Trophoblast cell (in vitro differentiated cells and primary cell): ENCODE measurements around the gene RBBP7.

Source experiments
- DNase-seq, 2 donors: peaks; one replicate each; pipeline ENCODE4 v3.0.0-alpha.2; 2016
- H2AFZ ChIP-seq: 2 replicates; pipeline ENCODE4 v1.6.1; 2013; ENCODE audit warnings: low read length, moderate library complexity, mild to moderate bottlenecking; ENCODE audit not compliant: insufficient read depth, poor library complexity
- H2AK5ac ChIP-seq: 2 replicates; pipeline ENCODE4 v1.6.1; 2013; ENCODE audit warnings: mild to moderate bottlenecking, low read length
- H2BK120ac ChIP-seq: 2 replicates; pipeline ENCODE4 v1.6.1; 2013; ENCODE audit warnings: low read length, mild to moderate bottlenecking, moderate library complexity; ENCODE audit not compliant: insufficient read depth, poor library complexity
- H2BK12ac ChIP-seq: 2 replicates; pipeline ENCODE4 v1.6.1; 2013; ENCODE audit warnings: mild to moderate bottlenecking, low read length, moderate library complexity
- H2BK5ac ChIP-seq: 2 replicates; pipeline ENCODE4 v1.6.1; 2013; ENCODE audit warnings: low read length, low read depth, moderate library complexity, mild to moderate bottlenecking; ENCODE audit not compliant: poor library complexity
- H3K14ac ChIP-seq: 2 replicates; pipeline ENCODE4 v1.6.1; 2013; ENCODE audit warnings: mild to moderate bottlenecking, low read length
- H3K18ac ChIP-seq: 2 replicates; pipeline ENCODE4 v1.6.1; 2013; ENCODE audit warnings: mild to moderate bottlenecking, low read length
- H3K23ac ChIP-seq: 2 replicates; pipeline ENCODE4 v1.6.1; 2013; ENCODE audit warnings: low read length
- H3K27ac ChIP-seq: 2 replicates; pipeline ENCODE4 v1.5.1; 2013; ENCODE audit warnings: low read depth, mild to moderate bottlenecking, inconsistent platforms, low read length, moderate library complexity
- H3K27me3 ChIP-seq: 2 replicates; pipeline ENCODE4 v1.6.1; 2013; ENCODE audit warnings: inconsistent platforms, mild to moderate bottlenecking, low read length, moderate library complexity; ENCODE audit not compliant: insufficient read depth
- H3K36me3 ChIP-seq, 2 experiments: 1 replicate in 1 of 2; 2 replicates in 1 of 2; pipeline ENCODE4 v1.6.1; 2013; ENCODE audit warnings: low read length in 2 of 2, mild to moderate bottlenecking in 2 of 2, moderate library complexity in 1 of 2; ENCODE audit not compliant: insufficient read depth in 2 of 2, control insufficient read depth in 1 of 2
- H3K4ac ChIP-seq: 2 replicates; pipeline ENCODE4 v1.6.1; 2013; ENCODE audit warnings: low read depth, mild to moderate bottlenecking, low read length, moderate library complexity
- H3K4me1 ChIP-seq, 2 experiments: 1 replicate in 1 of 2; 2 replicates in 1 of 2; pipeline ENCODE4 v1.6.1; 2013; ENCODE audit warnings: low read length in 2 of 2, mild to moderate bottlenecking in 2 of 2, moderate library complexity in 1 of 2; ENCODE audit not compliant: insufficient read depth in 2 of 2, control insufficient read depth in 1 of 2
- H3K4me2 ChIP-seq: 2 replicates; pipeline ENCODE4 v1.6.1; 2013; ENCODE audit warnings: inconsistent platforms, mild to moderate bottlenecking, low read length, moderate library complexity
- H3K4me3 ChIP-seq: 2 replicates; pipeline ENCODE4 v1.5.1; 2013; ENCODE audit warnings: mild to moderate bottlenecking, low read depth, low read length, inconsistent platforms
- H3K79me1 ChIP-seq: one replicate; pipeline ENCODE4 v1.6.1; 2013; ENCODE audit warnings: low read length
- H3K79me2 ChIP-seq: 2 replicates; pipeline ENCODE4 v1.6.1; 2013; ENCODE audit warnings: low read length, mild to moderate bottlenecking; ENCODE audit not compliant: control insufficient read depth, insufficient read depth, poor library complexity
- H3K9ac ChIP-seq: 2 replicates; pipeline ENCODE4 v1.6.1; 2013; ENCODE audit warnings: mild to moderate bottlenecking, low read length
- H3K9me3 ChIP-seq: 2 replicates; pipeline ENCODE4 v1.6.1; 2013; ENCODE audit warnings: low read depth, mild to moderate bottlenecking, control low read depth, inconsistent platforms, low read length; ENCODE audit not compliant: insufficient read depth
- H4K12ac ChIP-seq: 2 replicates; pipeline ENCODE4 v1.6.1; 2013; ENCODE audit warnings: low read depth, mild to moderate bottlenecking, low read length, moderate library complexity
- H4K8ac ChIP-seq: 2 replicates; pipeline ENCODE4 v1.6.1; 2013; ENCODE audit warnings: low read depth, mild to moderate bottlenecking, low read length, moderate library complexity
- H4K91ac ChIP-seq: one replicate; pipeline ENCODE4 v1.6.1; 2013; ENCODE audit warnings: low read depth, mild to moderate bottlenecking, low read length, moderate library complexity
- WGBS: extraction: QIAGEN DNeasy Blood & Tissue Kit; methylation state at CpG from one replicate; pipeline ENCODE4 v1.1.7; 2013; ENCODE audit warnings: missing lambda C conversion rate; ENCODE audit not compliant: insufficient read length, insufficient coverage; ENCODE audit errors: extremely low coverage; 5-methylcytosine and 5-hydroxymethylcytosine counted together

The RBBP7 gene

GRCh38 chrX:16870862-16871815, 977 bp upstream of the RBBP7 start:
- Histone ChIP-seq H3K4me2 (peak overlapping the region; percentile 95), H2AK5ac (peak overlapping the region; percentile 54), H4K12ac (peak overlapping the region; percentile 75), H2AFZ (peak overlapping the region; percentile 78), H3K4me3 (peak overlapping the region; percentile 64), H3K36me3 (no peaks in the 10 kb centered on the region), H3K27me3 (no peaks in the 10 kb centered on the region), H3K18ac (peak overlapping the region; percentile 82), H3K79me2 (peaks cover 12% of the 10 kb centered on the region), H3K27ac (peak overlapping the region; percentile 82), H2BK12ac (peak overlapping the region; percentile 40), H4K91ac (peak overlapping the region; percentile 90), H3K9me3 (no peaks in the 10 kb centered on the region), H3K23ac (no peak overlapping the region), H2BK120ac (peak overlapping the region; percentile 90), H3K14ac (peak overlapping the region; percentile 82), H3K4ac (peak overlapping the region; percentile 36), H3K9ac (peak overlapping the region; percentile 69), H3K79me1 (peaks cover 8% of the 10 kb centered on the region), H2BK5ac (peak overlapping the region; percentile 86), H3K4me1 (peaks cover 0 to 4% of the 10 kb centered on the region in 2 experiments), H4K8ac (peak overlapping the region; percentile 90)
- DNase-seq, result peak; percentile 32 to 74
- WGBS, result no CpG with 5 or more reads among the region's 41 CpGs

- H3K27ac ChIP-seq, result peak overlapping the region; percentile 98
- peak overlapping the region; percentile 79 for H2AK5ac ChIP-seq
- H2BK12ac ChIP-seq, result peak overlapping the region; percentile 40
- peak overlapping the region; percentile 78 for H2AFZ ChIP-seq
- peak overlapping the region; percentile 90 for H4K91ac ChIP-seq
- peak overlapping the region; percentile 98 for H3K14ac ChIP-seq
- peak overlapping the region; percentile 99 for H4K8ac ChIP-seq
- peak overlapping the region; percentile 99 for H3K4ac ChIP-seq
- H3K79me2 ChIP-seq, result peaks cover 13% of the 10 kb centered on the region
- peaks cover 0 to 4% of the 10 kb centered on the region in 2 experiments for H3K4me1 ChIP-seq
- peaks cover 8% of the 10 kb centered on the region for H3K79me1 ChIP-seq
- peak overlapping the region; percentile 70 for H3K4me2 ChIP-seq
- peak overlapping the region; percentile 94 for H3K4me3 ChIP-seq
- H2BK120ac ChIP-seq, result peak overlapping the region; percentile 97
- no peaks in the 10 kb centered on the region for H3K27me3 ChIP-seq
- peak overlapping the region; percentile 98 for H4K12ac ChIP-seq
- no CpG with 5 or more reads among the region's 92 CpGs for WGBS
- peak in 1 of 2 donors; percentile 35 for DNase-seq
- H3K9me3 ChIP-seq, result no peaks in the 10 kb centered on the region
- peak overlapping the region; percentile 96 for H2BK5ac ChIP-seq
- H3K23ac ChIP-seq, result no peak overlapping the region
- H3K36me3 ChIP-seq, result no peaks in the 10 kb centered on the region
- peak overlapping the region; percentile 92 for H3K9ac ChIP-seq
- peak overlapping the region; percentile 99 for H3K18ac ChIP-seq
These were observed 618 bp downstream of the RBBP7 start for GRCh38 chrX:16869393-16870094.

GRCh38 chrX:16868920-16869319, 1.2 kb downstream of the RBBP7 start:
- H3K14ac ChIP-seq, result no peak overlapping the region
- no peak overlapping the region for H2BK5ac ChIP-seq
- no peak overlapping the region for H4K8ac ChIP-seq
- no peaks in the 10 kb centered on the region for H3K27me3 ChIP-seq
- H2BK12ac ChIP-seq, result no peak overlapping the region
- no peak overlapping the region for H4K91ac ChIP-seq
- no peak overlapping the region for H2AK5ac ChIP-seq
- no peak overlapping the region for H2AFZ ChIP-seq
- H3K18ac ChIP-seq, result no peak overlapping the region
- H3K79me2 ChIP-seq, result peaks cover 14% of the 10 kb centered on the region
- WGBS, result no CpG with 5 or more reads among the region's 7 CpGs
- H3K9me3 ChIP-seq, result no peaks in the 10 kb centered on the region
- H3K27ac ChIP-seq, result no peak overlapping the region
- peak overlapping the region; percentile 62 for H3K4ac ChIP-seq
- no peaks in the 10 kb centered on the region for H3K36me3 ChIP-seq
- H3K4me1 ChIP-seq, result peaks cover 0 to 4% of the 10 kb centered on the region in 2 experiments
- no peak overlapping the region for H3K4me3 ChIP-seq
- H3K9ac ChIP-seq, result no peak overlapping the region
- H3K4me2 ChIP-seq, result peak overlapping the region; percentile 70
- H4K12ac ChIP-seq, result no peak overlapping the region
- H3K23ac ChIP-seq, result no peak overlapping the region
- H2BK120ac ChIP-seq, result no peak overlapping the region
- H3K79me1 ChIP-seq, result peaks cover 8% of the 10 kb centered on the region
- no peak for DNase-seq

- H3K27me3 ChIP-seq, result no peaks in the 10 kb centered on the region
- peaks cover 8% of the 10 kb centered on the region for H3K79me1 ChIP-seq
- no peak overlapping the region for H2AK5ac ChIP-seq
- no peak overlapping the region for H4K91ac ChIP-seq
- no peak overlapping the region for H3K27ac ChIP-seq
- no peak overlapping the region for H2AFZ ChIP-seq
- WGBS, result no CpG with 5 or more reads among the region's 6 CpGs
- no peak overlapping the region for H2BK120ac ChIP-seq
- H2BK12ac ChIP-seq, result no peak overlapping the region
- peaks cover 0 to 4% of the 10 kb centered on the region in 2 experiments for H3K4me1 ChIP-seq
- H3K4me3 ChIP-seq, result no peak overlapping the region
- H3K18ac ChIP-seq, result no peak overlapping the region
- H3K9ac ChIP-seq, result no peak overlapping the region
- no peak overlapping the region for H3K4me2 ChIP-seq
- H3K9me3 ChIP-seq, result no peaks in the 10 kb centered on the region
- H3K14ac ChIP-seq, result no peak overlapping the region
- DNase-seq, result no peak
- no peak overlapping the region for H2BK5ac ChIP-seq
- no peak overlapping the region for H3K23ac ChIP-seq
- H3K36me3 ChIP-seq, result no peaks in the 10 kb centered on the region
- no peak overlapping the region for H4K8ac ChIP-seq
- H3K4ac ChIP-seq, result peak overlapping the region; percentile 86
- peaks cover 14% of the 10 kb centered on the region for H3K79me2 ChIP-seq
- H4K12ac ChIP-seq, result no peak overlapping the region
These were observed 2.2 kb downstream of the RBBP7 start for GRCh38 chrX:16867947-16868346.
